Endothelial cell of umbilical vein (primary cell): ENCODE results near the gene GPR107.

ENCODE experiments used
- CTCF ChIP-seq, 2 donors: IDR thresholded peaks; 1 replicate in 1 of 2; 2 replicates in 1 of 2; pipeline ENCODE4 v1.5.1; 2011; ENCODE audit warnings: low read length in 2 of 2, mild to moderate bottlenecking in 2 of 2, moderate library complexity in 2 of 2, control low read depth in 1 of 2, inconsistent platforms in 1 of 2, low read depth in 1 of 2; ENCODE audit not compliant: insufficient read depth in 1 of 2; ENCODE audit errors: extremely low read depth in 1 of 2
- EZH2 ChIP-seq: IDR thresholded peaks from 2 replicates; pipeline ENCODE4 v1.6.1; 2012; ENCODE audit warnings: borderline replicate concordance, low read depth, mild to moderate bottlenecking, moderate library complexity, low read length, inconsistent platforms; ENCODE audit not compliant: severe bottlenecking
- GATA2 ChIP-seq: IDR thresholded peaks from 2 replicates; pipeline ENCODE4 v1.7.0; 2011; ENCODE audit warnings: low read depth, mild to moderate bottlenecking, moderate library complexity, mixed read lengths, low read length; ENCODE audit not compliant: insufficient read length, insufficient read depth
- POLR2A ChIP-seq: IDR thresholded peaks from 2 replicates; pipeline ENCODE4 v1.6.1; 2012; ENCODE audit warnings: low read depth, mild to moderate bottlenecking, control low read depth, low read length

- TF ChIP-seq CTCF (IDR thresholded peaks at IDR 0.05; ENCODE audit: extremely low read depth in 1 of 2, insufficient read depth in 1 of 2, low read depth in 1 of 2, low read length in 2 of 2): no peak
- no peak for TF ChIP-seq EZH2
- TF ChIP-seq POLR2A: no peak
- TF ChIP-seq GATA2: no peak
These were observed 92.0 kb downstream of the GPR107 start for GRCh38 chr9:130145658-130146057.
